Measurements from ENCODE around the gene WSCD2.

The WSCD2 gene

DNA sequence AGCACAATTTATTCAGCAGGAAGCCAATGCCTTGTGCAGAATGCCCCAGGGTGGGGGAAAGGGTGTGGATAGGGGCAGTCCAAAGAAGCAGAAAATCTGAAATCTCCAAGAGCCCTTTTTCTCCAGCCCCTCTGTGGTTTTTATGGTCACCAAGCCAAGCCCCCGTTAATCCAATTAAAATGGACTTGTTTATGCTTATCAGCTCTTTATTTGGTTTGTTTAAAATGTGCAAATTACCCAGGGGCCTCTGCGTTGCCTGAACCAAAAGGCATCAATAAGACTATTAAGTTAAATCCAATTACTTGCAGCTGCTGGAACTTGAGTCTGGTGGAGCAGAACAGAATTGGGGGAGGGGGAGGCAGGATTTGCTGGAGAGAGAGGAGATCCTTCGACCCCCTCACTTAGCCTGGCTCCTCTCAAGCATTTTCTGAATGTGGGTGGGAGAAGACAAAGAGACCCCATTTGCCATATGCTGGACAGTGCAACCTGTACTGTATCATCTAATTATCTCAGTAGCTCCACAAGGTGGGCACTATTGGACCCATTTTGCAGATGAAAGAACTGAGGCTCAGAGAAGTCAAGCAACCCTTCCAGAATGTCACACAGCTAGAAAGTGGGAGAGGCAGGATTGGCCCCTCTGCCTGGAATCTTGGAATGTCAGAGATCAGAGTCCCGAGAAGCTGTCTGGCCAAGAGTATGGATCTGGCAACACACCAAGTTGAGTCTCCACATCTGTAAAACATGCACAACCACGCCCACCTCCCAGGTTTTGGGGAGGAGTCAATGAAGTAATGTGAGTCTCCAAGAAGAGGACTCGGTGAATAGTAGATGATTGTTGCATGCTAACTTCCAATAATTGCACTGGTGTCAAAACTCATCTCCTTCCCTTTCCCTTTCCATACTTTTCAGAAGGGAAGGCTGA is 143.1 kb downstream of the WSCD2 start:
- DNase-seq, result peak; percentile 38

- DNase-seq, result peak; percentile 7
Measured at GRCh38 chr12:108273217-108273616, 144.1 kb downstream of the WSCD2 start.

DNA sequence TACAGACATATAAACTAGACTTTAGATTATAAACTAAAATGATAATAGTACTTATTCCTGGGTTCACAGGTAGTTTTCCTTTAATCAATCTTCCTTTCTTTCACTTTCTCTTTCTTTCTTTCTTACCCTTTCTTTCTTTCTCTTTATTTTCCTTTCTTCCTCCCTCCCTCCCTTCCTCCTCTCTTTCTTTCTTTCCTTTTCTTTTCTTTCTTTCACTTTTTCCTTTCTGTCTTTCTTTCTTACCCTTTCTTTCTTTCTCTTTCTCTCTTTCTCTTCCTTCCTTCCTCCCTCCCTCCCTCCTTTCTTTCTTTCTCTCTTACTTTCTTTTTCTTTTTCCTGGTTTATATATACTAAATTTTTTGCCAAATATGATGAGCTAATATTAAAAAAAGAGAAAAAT is 148.5 kb downstream of the WSCD2 start:
- DNase-seq, result no peak

GRCh38 chr12:108282160-108282559 is 153.1 kb downstream of the WSCD2 start:
- no peak for DNase-seq

DNA sequence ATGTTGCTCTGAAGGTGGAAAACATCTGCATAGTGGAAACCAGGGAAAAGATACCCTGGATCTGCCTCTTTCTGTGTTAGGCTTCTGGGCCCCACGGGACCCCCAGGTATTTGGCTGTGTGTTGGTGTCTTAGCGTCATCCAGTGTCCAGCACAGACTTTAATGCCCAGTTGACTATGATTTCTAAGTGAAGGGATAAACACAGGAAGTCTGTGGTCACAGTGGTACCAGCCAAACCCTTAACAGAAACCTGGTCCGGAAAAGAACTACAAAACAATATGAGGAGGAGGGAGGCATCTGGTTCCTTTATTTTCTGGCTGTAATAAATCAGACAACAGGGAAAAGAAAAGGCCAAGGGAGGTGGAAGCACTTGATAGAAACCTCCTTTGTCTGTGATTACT is 153.6 kb downstream of the WSCD2 start:
- no peak for DNase-seq

- DNase-seq, result peak; percentile 6
Measured at GRCh38 chr12:108284163-108284562, 155.1 kb downstream of the WSCD2 start.

- DNase-seq, result no peak
Measured at GRCh38 chr12:108285016-108285415, 155.9 kb downstream of the WSCD2 start.

DNA sequence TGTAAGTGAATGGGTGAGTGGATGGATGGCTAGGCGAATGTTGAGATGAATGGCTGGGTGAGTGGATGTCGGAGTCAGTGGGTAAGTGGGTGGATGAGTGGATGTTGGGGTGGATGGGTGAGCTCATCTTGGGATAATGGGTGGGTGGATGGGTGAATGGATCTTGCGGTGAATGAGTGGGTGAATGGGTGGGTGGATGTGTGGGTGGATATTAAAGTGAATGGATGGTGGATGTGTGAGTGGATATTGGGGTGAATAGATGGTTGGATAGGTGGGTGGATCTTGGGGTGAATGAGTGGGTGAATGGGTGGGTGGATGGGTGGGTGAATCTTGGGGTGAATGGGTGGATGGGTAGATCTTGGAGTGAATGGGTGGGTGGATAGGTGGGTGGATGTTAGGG is 158.1 kb downstream of the WSCD2 start:
- DNase-seq, result no peak

GRCh38 chr12:108289350-108290161 is 160.5 kb downstream of the WSCD2 start:
- DNase-seq, result peak; percentile 81

- no peak for DNase-seq
Measured at GRCh38 chr12:108295641-108296040, 166.6 kb downstream of the WSCD2 start.

GRCh38 chr12:108296945-108297344 is 167.9 kb downstream of the WSCD2 start:
- no peak for DNase-seq

DNA sequence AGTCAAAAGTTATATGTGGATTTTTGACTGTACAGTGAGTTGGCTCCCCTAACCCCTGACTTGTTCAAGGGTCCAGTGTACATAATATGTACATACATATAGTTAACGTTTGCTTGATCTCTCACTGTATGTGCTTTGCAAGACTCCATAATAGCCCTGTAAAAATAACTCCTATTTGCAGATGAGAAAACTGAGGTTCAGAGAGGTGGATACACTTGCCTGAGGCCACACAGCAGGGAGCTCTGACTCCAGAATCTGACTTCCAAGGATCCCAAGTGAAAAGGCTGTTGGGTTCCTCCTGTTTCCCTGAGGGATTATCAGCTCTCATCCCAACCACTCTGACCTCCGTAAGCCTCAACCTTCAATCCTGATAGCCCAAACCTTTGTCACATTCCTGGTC is 168.3 kb downstream of the WSCD2 start:
- DNase-seq, result no peak

DNA sequence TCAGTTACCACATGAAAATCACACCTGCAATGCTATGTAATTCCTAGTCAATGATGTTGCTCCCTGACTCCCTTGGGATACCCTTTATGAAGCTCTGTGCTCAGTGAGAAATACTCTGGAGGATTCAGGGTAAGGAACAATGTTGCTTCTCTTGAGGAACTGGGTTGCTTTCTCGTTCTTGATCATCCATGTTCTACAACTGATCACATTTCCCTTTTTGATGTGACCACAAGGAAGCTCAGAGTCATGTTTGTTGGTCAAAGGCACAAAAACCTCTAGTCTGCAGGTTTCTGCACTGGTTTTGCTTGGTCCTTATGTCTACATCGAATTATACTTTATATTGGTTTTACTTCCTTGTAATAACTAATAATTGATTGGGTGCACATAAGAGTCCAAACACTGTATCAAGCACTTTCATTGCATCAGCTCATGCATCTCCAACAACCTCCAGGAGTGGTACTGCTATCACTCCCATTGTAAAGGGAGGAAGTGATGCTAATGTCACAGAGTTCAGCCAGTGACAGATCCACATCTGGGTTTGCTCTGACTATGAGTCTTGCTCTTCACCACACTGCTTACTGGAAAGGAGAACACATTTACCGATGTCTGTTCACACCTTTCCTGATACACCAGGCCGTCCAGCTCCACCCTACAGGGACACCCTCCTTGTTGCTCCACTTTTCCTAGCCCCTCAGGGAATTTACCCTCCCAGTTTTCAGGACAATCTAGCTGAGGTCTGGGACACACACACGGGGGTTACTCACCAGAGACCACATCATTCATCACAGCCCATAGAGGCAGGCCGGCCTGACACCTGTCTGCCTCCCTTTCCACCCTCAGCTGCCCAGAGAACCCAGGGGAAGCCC is 169.0 kb downstream of the WSCD2 start:
- no peak for DNase-seq

DNA sequence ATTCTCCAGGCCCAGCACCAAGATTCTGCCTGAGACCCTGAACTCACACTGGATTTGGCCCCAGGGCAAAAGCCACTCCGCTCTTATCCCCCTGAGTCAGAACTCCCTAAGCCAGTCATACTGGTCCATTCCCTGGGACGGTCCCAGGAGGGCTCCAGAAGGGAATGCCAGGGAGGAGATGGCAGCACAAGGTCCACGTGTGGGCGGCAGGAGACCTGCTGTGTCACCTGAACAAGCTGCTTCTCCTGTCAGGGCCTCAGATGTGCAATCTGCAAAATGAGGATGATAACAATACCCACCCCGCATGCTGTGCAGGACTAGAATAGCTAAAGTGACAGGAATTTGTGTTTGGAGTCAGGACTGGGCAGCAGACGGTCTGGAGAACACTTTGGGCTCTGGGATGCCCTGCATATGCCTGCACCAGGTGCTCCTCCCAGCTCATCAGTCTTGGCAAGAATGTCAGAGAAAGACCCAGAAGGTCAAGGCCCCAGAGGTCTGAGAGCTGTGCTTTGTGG is 169.7 kb downstream of the WSCD2 start:
- DNase-seq, result no peak

DNA sequence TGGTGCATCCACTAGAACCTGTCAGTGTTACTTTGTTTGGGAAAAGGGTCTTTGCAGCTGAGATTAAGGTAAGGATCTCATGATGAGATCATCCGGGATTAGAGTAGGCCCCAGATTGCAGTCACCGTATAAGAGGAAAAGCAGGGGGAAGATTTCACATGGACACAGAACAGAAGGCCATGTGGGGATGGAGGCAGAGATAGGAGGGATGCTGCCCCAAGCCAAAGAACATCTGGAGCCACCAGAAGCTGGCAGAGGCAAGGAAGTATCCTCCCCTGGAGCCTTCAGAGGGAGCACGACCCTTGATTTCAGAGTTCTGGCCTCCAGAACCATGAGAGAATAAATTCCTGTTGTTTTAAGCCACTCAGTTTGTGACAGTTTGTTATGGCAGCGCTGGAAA is 170.4 kb downstream of the WSCD2 start:
- no peak for DNase-seq

Data from right forelimb (tissue), 1 donor.